ENCODE measurements around the gene CCSER1. TPM values are rescaled to one million over a fixed set of nuclear protein-coding genes. Genes with fewer than 3 reads are reported as not detected.

Gene CCSER1
- total and polyA plus RNA-seq, 2 of the 8 experiments (the other 6 are each of a cell fraction or from before 2014, with no cell fraction given), result 0.26 to 0.84 TPM

DNA sequence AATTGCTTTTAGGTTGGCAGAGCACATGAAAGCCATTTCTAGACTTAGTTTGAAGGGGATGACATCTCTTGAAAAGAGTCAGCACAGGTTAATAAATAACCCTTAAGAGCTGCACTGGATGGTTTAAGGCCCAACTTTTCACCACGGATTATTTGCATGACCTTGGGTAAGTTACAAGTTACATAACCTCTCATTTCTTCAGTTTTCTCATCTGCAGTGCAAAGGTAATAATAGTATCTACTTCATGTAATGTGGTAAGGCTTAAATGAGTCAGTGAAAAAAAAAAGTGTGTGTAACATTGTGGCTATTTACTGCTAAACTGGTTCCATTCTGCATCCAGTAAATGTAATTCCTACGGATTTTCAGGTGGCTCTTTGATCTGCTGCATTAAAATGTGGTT is 715.8 kb downstream of the CCSER1 start:
- Histone ChIP-seq H3K18ac (ENCODE audit: extremely low read depth, low read length) (no peak overlapping the region), H3K79me1 (ENCODE audit: low read depth, low read length) (no peaks in the 10 kb centered on the region), H3K4ac (replicated peaks; ENCODE audit: insufficient read length, low read depth, low read length) (no peak overlapping the region), H3K56ac (replicated peaks; ENCODE audit: insufficient read length, low read depth, low read length) (no peak overlapping the region), H4K5ac (ENCODE audit: insufficient read length, low read depth, low read length) (no peak overlapping the region), H4K91ac (replicated peaks; ENCODE audit: insufficient read length, low read length) (no peak overlapping the region), H2BK120ac (replicated peaks; ENCODE audit: low read depth, low read length) (no peak overlapping the region), H2BK15ac (ENCODE audit: low read length) (no peak overlapping the region), H2AK5ac (ENCODE audit: low read depth, low read length) (no peak overlapping the region), H3K9ac (replicated peaks in 1 of 4; ENCODE audit: extremely low read depth in 1 of 4, low read depth in 3 of 4, low read length in 3 of 4) (no peak overlapping the region), H3K27ac (ENCODE audit: low read depth, low read length) (no peak overlapping the region), H2BK5ac (ENCODE audit: low read depth, low read length) (no peak overlapping the region), H3K79me2 (ENCODE audit: control insufficient read depth in 1 of 2, insufficient read depth in 2 of 2, low read length in 2 of 2) (no peaks in the 10 kb centered on the region), H3K36me3 (ENCODE audit: control insufficient read depth in 2 of 4, insufficient read depth in 4 of 4, low read length in 3 of 4) (no peaks in the 10 kb centered on the region), H3K4me1 (replicated peaks in 1 of 4; ENCODE audit: control insufficient read depth in 3 of 4, insufficient read depth in 4 of 4, low read length in 3 of 4) (no peaks in the 10 kb centered on the region), H3K4me3 (ENCODE audit: extremely low read depth in 1 of 4, insufficient read depth in 2 of 4, low read depth in 3 of 4, low read length in 4 of 4) (no peak overlapping the region), H3K23me2 (ENCODE audit: low read depth, low read length) (no peaks in the 10 kb centered on the region), H2AFZ (ENCODE audit: low read length) (no peak overlapping the region), H2BK12ac (ENCODE audit: low read depth, low read length) (no peak overlapping the region), H2BK20ac (ENCODE audit: low read length) (no peak overlapping the region), H3K23ac (ENCODE audit: insufficient read length) (no peak overlapping the region), H3K14ac (ENCODE audit: insufficient read length) (no peak overlapping the region), H4K8ac (ENCODE audit: extremely low read depth, insufficient read depth, low read length) (no peak overlapping the region), H3K9me3 (ENCODE audit: insufficient read depth in 2 of 2, low read depth in 1 of 2, low read length in 1 of 2) (no peaks in the 10 kb centered on the region; a peak in 1 of 4 replicates), H3K4me2 (ENCODE audit: insufficient read depth in 1 of 2, low read depth in 2 of 2, low read length in 2 of 2) (no peak overlapping the region), H4K20me1 (replicated peaks in 1 of 2; ENCODE audit: control insufficient read depth in 1 of 2, insufficient read depth in 2 of 2, low read length in 2 of 2) (no peaks in the 10 kb centered on the region), H3K27me3 (replicated peaks in 1 of 4; ENCODE audit: control insufficient read depth in 3 of 4, extremely low read depth in 1 of 4, insufficient read depth in 3 of 4, low read length in 3 of 4) (no peaks in the 10 kb centered on the region)
- 84% methylated on average over 2 of the region's 2 CpGs; no CpG with 5 or more reads in 1 of the 2 experiments for WGBS, 2 experiments (ENCODE audit: extremely low coverage in 1 of 2, insufficient coverage in 1 of 2, insufficient read length in 1 of 2, insufficient replicate concordance in 2 of 2, low coverage in 1 of 2, low lambda C conversion rate in 2 of 2, missing lambda C conversion rate in 1 of 2)
- POLR2A ChIA-PET (ENCODE audit: partially characterized antibody), result no interaction called here
- no peak for DNase-seq (ENCODE audit: low read depth in 1 of 2, low spot score in 2 of 2)
- CTCF ChIA-PET (ENCODE audit: partially characterized antibody), result no interaction called here
- FAIRE-seq, result no peak
- TF ChIP-seq, protein P1, sequence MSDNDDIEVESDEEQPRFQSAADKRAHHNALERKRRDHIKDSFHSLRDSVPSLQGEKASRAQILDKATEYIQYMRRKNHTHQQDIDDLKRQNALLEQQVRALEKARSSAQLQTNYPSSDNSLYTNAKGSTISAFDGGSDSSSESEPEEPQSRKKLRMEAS (IDR thresholded peaks at IDR 0.05), result no peak
- no peak for TF ChIP-seq NRF1 (IDR thresholded peaks at IDR 0.05; ENCODE audit: low read depth, low read length)
- no peak for TF ChIP-seq ASH2L (IDR thresholded peaks at IDR 0.05; ENCODE audit: low read length)
- TF ChIP-seq RXRA (IDR thresholded peaks at IDR 0.05; ENCODE audit: insufficient read depth, low read depth, low read length), result no peak
- no peak for TF ChIP-seq POLR2AphosphoS5 (IDR thresholded peaks at IDR 0.05; ENCODE audit: low read depth, low read length)
